ENCODE results near the gene CHST9. TPM values are rescaled to one million over a fixed set of nuclear protein-coding genes. Genes with fewer than 3 reads are reported as not detected.

Gene CHST9
- total and polyA plus RNA-seq, 7 donors = under 0.01 to 0.11 (median 0.07) TPM; not detected in 2

- intact Hi-C loops (cut with DNase I) = no loop called here
- Histone ChIP-seq H3K4me1 (no peaks in the 10 kb centered on the region), H3K27ac (no peak overlapping the region), H3K27me3 (ENCODE audit: insufficient read depth in 3 of 3, low read length in 2 of 3) (no peaks in the 10 kb centered on the region), H3K9me3 (peaks cover 4% of the 10 kb centered on the region), H3K4me3 (no peak overlapping the region), H3K36me3 (ENCODE audit: insufficient read depth in 1 of 2, low read depth in 1 of 2) (no peaks in the 10 kb centered on the region)
- WGBS, 3 donors = 87 to 90% (median 88%) methylated on average over 7 of the region's 7 CpGs
- DNase-seq (no peak), ATAC-seq (no peak)
- no peak for TF ChIP-seq CTCF (IDR thresholded peaks at IDR 0.05)
Observed at GRCh38 chr18:27225947-27226481, 40.9 kb upstream of the CHST9 start.

GRCh38 chr18:27223526-27224291, 38.6 kb upstream of the CHST9 start:
- no peak overlapping the region for H3K4me3 ChIP-seq
- no peak overlapping the region for H3K27ac ChIP-seq
- no peaks in the 10 kb centered on the region for H3K4me1 ChIP-seq
- H3K9me3 ChIP-seq = peaks cover 4% of the 10 kb centered on the region
- ATAC-seq = no peak
- H3K27me3 ChIP-seq (ENCODE audit: insufficient read depth in 3 of 3, low read length in 2 of 3) = no peaks in the 10 kb centered on the region
- DNase-seq = no peak
- intact Hi-C loops (cut with DNase I) = no loop called here
- WGBS, 3 donors = 38 to 46% (median 45%) methylated on average over 4 of the region's 4 CpGs
- no peaks in the 10 kb centered on the region for H3K36me3 ChIP-seq (ENCODE audit: insufficient read depth in 1 of 2, low read depth in 1 of 2)
- no peak for TF ChIP-seq CTCF (IDR thresholded peaks at IDR 0.05)

GRCh38 chr18:27214831-27215230, 29.7 kb upstream of the CHST9 start:
- DNase-seq = no peak
- no peak for TF ChIP-seq CTCF (IDR thresholded peaks at IDR 0.05)
- no peaks in the 10 kb centered on the region for H3K36me3 ChIP-seq (ENCODE audit: insufficient read depth in 1 of 2, low read depth in 1 of 2)
- intact Hi-C loops (cut with DNase I) = no loop called here
- no peak overlapping the region for H3K27ac ChIP-seq
- no peak overlapping the region for H3K4me3 ChIP-seq
- H3K4me1 ChIP-seq = no peaks in the 10 kb centered on the region
- no peak for ATAC-seq
- WGBS, 3 donors = 70 to 89% (median 78%) methylated on average over 1 of the region's 1 CpG
- H3K27me3 ChIP-seq (ENCODE audit: insufficient read depth in 3 of 3, low read length in 2 of 3) = no peaks in the 10 kb centered on the region
- H3K9me3 ChIP-seq = no peaks in the 10 kb centered on the region

- WGBS, 3 donors = 44 to 61% (median 58%) methylated on average over 1 of the region's 1 CpG
- DNase-seq (no peak), ATAC-seq (no peak)
- intact Hi-C loops (cut with DNase I) = no loop called here
- H3K36me3 ChIP-seq (ENCODE audit: insufficient read depth in 1 of 2, low read depth in 1 of 2) = no peaks in the 10 kb centered on the region
- TF ChIP-seq CTCF (IDR thresholded peaks at IDR 0.05) = no peak
- H3K4me3 ChIP-seq = no peak overlapping the region
- no peaks in the 10 kb centered on the region for H3K9me3 ChIP-seq
- H3K27ac ChIP-seq = no peak overlapping the region
- no peaks in the 10 kb centered on the region for H3K27me3 ChIP-seq (ENCODE audit: insufficient read depth in 3 of 3, low read length in 2 of 3)
- H3K4me1 ChIP-seq = no peaks in the 10 kb centered on the region
Observed at GRCh38 chr18:27213123-27213717, 28.1 kb upstream of the CHST9 start.
